Activated T-cell treated with anti-CD3 and anti-CD28 coated beads, Interleukin-2, amount 50 U/mL, for 72 hours (primary cell): ENCODE measurements around the gene VOPP1. TPM values are rescaled to one million over a fixed set of nuclear protein-coding genes. Genes with fewer than 3 reads are reported as not detected.
A peak's percentile ranks its signal among the peaks of the same experiment; 100 is the strongest.
"Not testable (repeated sequence)": the region's sequence is repeated elsewhere in the genome, so short reads cannot be mapped to it uniquely, and the experiment has no call there.

ENCODE experiments used
- ATAC-seq, 2 donors: fragments of 150-1000 bp; cut with Tn5 transposase; replicated peaks in 1 of 2; 2 replicates each; pipeline ENCODE4 v1.10.0; 2021; ENCODE audit warnings: moderate library complexity in 2 of 2, mild to moderate bottlenecking in 1 of 2
- DNase-seq, 2 donors: peaks; one replicate each; pipeline ENCODE4 v3.0.0; 2021 to 2022; ENCODE audit warnings: mixed read lengths in 1 of 2
- H3K27ac Mint-ChIP-seq: one replicate; pipeline ENCODE4 v1.8.0; 2022; ENCODE audit warnings: mild to moderate bottlenecking, moderate library complexity, mixed read lengths
- H3K27me3 Mint-ChIP-seq: one replicate; pipeline ENCODE4 v1.8.0; 2022; ENCODE audit warnings: low read depth, mixed read lengths
- H3K36me3 Mint-ChIP-seq, 2 donors: one replicate each; pipeline ENCODE4 v1.8.0; 2022; ENCODE audit warnings: mixed read lengths in 2 of 2, mild to moderate bottlenecking in 1 of 2; ENCODE audit not compliant: insufficient read depth in 2 of 2
- H3K4me1 Mint-ChIP-seq: one replicate; pipeline ENCODE4 v1.8.0; 2022; ENCODE audit warnings: low read depth, mixed read lengths
- H3K4me3 Mint-ChIP-seq, 2 donors: one replicate each; pipeline ENCODE4 v1.8.0; 2022; ENCODE audit warnings: mild to moderate bottlenecking in 2 of 2, mixed read lengths in 2 of 2, moderate library complexity in 2 of 2
- H3K9me3 Mint-ChIP-seq, 2 donors: one replicate each; pipeline ENCODE4 v1.8.0; 2022; ENCODE audit warnings: mixed read lengths in 2 of 2
- total RNA-seq, 2 donors: library from RNA; stranded (reverse); gene quantifications; one replicate each; pipeline ENCODE4 v1.2.3, GENCODE V29; 2022

The VOPP1 gene
- total RNA-seq, 2 donors from 2014 or later, result 90.8 to 91.1 TPM

DNA sequence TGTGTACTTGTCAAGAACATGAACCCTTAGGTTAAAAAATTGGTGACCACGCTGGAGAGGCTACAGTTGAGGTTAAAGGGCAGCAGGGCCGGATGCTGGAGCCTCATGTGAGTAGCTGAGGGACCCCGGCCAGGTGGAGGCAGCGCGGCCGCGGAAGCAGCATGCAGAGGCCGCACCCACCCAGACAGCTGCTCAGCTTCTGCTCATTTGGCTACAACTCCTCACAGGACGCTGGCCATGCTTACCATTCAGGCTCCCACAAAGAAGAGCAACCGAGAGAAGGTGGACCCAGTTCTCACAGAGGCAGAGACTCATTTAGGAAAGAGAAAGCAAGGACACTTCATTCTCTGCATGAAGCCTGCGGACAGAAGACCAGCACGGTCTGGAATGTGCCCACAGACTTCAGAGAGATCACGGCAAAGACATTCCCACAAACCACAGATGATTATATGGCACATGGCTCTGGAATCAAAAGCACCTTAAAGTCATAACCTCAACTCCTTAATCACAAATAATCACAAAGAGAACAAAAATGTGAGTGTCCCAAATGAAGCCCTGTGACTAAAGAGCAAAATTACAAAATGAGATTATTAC lies 94.4 kb downstream of the VOPP1 start:
- Mint-ChIP-seq H3K4me3 (no peak overlapping the region), H3K27me3 (no peaks in the 10 kb centered on the region), H3K9me3 (no peaks in the 10 kb centered on the region), H3K36me3 (peaks cover 5 to 15% of the 10 kb centered on the region in 2 donors), H3K4me1 (peaks cover 72% of the 10 kb centered on the region), H3K27ac (no peak overlapping the region)
- DNase-seq (no peak), ATAC-seq (no peak)

DNA sequence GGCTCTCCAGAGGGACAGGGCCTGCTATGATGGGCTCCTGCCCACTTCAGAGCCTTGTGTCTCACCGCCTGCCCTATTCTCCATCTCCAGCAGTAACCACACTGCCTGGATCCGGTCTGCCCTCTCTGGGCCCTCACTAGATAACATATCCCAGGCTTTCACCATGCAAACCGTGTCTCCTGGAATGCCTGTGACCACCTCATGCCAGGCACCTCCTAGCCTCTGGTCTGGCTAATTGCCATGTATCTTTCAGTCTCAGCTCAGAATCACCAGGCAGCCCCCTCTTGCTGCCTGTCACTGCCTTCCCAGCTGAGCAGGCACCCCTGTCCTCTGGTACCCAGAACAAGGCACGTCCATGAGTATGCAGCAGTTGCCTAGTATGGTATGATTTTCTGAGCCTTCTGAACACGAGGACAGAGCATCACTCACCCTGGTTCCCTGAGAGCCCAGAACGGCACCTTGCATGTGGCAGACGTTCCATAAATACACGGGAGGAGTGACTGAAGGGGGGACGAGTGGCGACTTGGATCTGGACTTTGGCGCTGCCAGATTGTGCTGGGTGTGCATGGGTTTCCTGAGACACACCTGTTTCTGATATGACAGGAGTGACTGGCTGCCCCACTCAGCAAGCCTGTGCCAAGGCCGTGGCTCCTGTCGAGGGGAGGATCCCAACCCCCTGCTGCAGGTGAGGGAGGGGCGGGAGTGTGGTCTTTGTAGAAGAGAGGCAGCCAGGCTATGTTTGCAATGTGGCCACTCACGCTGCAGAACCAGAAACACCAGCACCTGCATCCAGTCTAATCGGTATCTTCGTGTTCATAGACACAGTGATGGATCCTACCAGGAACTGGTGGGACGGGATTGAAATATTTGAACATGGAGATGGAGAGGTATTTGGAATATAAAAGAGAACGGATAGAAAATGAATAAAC lies 95.2 kb downstream of the VOPP1 start:
- no peak for DNase-seq
- Mint-ChIP-seq H3K4me1 (peaks cover 66% of the 10 kb centered on the region), H3K9me3 (no peaks in the 10 kb centered on the region), H3K27ac (peak overlapping the region; percentile 58), H3K36me3 (peaks cover 5 to 15% of the 10 kb centered on the region in 2 donors), H3K4me3 (no peak overlapping the region), H3K27me3 (no peaks in the 10 kb centered on the region)
- no peak for ATAC-seq

DNA sequence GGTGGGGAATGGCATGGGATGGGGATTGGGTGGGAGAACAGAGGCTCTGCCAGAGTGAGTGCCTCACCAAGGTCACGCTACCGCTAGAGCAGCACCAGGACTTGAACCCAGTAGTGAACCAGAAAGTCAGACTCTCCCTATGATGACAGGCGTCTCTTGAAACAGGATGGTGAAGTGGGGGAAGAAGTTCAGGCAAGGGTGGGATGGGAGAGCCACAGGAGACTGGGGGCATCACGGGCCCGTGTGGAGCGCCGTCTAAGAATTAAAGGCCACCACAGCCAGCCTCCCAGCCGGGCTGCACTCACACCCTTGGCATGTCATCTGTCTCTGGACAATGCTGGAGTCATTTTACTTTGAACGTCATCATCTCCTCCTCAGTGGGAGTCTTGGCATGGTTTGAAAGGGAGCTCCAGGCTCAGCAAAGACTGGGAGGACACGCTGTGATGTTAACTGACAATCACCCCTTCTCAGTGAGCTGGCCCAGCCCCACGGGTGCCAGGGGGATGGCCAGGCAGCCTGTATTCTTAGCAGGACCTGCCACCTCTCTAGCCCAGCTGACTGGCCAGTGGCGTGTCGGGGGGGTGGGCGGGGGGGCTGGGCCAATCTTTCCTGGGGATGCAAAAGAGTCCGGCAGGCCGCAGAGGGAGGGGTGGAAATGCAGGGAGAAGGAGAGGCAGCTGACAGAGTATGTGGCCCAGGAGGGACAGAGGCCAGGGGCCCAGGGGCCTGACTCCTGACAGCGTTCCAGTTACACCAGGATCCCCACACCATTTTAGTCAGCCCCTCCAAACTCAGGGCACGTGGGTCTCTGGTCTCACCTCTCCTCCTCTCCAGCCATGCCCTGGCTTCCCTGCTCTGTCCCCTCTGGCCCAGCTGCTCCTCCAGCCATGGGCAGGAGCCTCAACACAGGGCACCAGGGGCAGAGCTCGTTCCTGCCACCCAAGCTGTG lies 96.2 kb downstream of the VOPP1 start:
- Mint-ChIP-seq H3K27me3 (no peaks in the 10 kb centered on the region), H3K9me3 (no peaks in the 10 kb centered on the region), H3K36me3 (peaks cover 6 to 16% of the 10 kb centered on the region in 2 donors), H3K4me1 (peaks cover 63% of the 10 kb centered on the region), H3K27ac (peak overlapping the region; percentile 58), H3K4me3 (peak overlapping the region in 1 of 2 donors; percentile 41)
- DNase-seq, result no peak
- no peak for ATAC-seq

DNA sequence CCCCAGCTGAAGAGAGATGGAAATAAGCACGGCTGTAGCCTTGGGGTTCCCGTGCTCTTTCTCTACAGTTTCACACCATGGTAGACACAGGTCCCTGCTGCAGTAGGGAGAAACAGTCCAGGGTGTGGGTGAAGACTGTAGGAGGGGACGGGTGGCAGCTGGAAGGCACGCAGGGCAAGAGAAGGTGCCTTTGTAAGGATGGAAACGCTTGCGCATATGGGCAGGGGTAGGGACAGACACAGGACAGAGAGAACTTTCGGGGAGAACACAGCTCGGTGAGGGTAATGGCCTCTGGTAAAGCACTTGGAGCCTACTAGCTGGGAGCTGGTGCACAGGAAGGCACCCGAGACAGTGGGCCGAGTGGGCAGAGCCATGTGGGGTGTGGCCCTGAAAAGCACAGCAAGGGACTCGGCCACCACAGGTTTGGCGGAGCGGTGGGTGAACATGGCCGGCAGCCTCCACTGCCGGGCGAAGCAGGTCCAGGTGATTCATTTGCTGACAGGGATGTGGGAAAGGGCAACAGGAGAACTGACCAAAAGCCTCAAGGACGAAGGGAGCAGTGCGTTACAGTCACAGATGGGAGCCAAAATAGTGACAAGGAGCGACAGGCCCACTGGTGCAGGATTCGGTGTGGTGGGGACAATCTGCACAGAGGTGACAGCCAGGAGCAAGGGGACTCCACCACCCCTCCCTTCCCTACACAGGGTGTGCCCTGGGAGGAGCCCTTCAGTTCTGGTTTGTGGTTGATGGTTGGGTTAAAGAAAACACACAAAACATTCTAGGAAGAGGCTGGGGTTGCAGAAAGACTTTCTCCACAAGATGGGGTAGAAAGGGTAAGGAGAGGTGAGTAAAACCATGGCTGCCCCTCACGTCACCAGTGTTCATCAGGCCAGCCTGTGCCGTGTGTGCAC lies 97.1 kb downstream of the VOPP1 start:
- no peaks in the 10 kb centered on the region for H3K27me3 Mint-ChIP-seq
- H3K36me3 Mint-ChIP-seq, result peaks cover 4 to 8% of the 10 kb centered on the region in 2 donors
- H3K4me1 Mint-ChIP-seq, result peaks cover 61% of the 10 kb centered on the region
- ATAC-seq (peak; percentile 51 to 65), DNase-seq (no peak)
- H3K4me3 Mint-ChIP-seq, result peak overlapping the region; percentile 41 to 57
- H3K27ac Mint-ChIP-seq, result peak overlapping the region; percentile 17
- no peaks in the 10 kb centered on the region for H3K9me3 Mint-ChIP-seq

GRCh38 chr7:55473932-55474331 lies 98.4 kb downstream of the VOPP1 start:
- H3K9me3 Mint-ChIP-seq, result no peaks in the 10 kb centered on the region
- H3K27ac Mint-ChIP-seq, result peak overlapping the region; percentile 26
- H3K4me3 Mint-ChIP-seq, result no peak overlapping the region
- no peak for ATAC-seq
- H3K27me3 Mint-ChIP-seq, result no peaks in the 10 kb centered on the region
- H3K4me1 Mint-ChIP-seq, result peaks cover 72% of the 10 kb centered on the region
- no peak for DNase-seq
- H3K36me3 Mint-ChIP-seq, result peaks cover 4 to 8% of the 10 kb centered on the region in 2 donors

DNA sequence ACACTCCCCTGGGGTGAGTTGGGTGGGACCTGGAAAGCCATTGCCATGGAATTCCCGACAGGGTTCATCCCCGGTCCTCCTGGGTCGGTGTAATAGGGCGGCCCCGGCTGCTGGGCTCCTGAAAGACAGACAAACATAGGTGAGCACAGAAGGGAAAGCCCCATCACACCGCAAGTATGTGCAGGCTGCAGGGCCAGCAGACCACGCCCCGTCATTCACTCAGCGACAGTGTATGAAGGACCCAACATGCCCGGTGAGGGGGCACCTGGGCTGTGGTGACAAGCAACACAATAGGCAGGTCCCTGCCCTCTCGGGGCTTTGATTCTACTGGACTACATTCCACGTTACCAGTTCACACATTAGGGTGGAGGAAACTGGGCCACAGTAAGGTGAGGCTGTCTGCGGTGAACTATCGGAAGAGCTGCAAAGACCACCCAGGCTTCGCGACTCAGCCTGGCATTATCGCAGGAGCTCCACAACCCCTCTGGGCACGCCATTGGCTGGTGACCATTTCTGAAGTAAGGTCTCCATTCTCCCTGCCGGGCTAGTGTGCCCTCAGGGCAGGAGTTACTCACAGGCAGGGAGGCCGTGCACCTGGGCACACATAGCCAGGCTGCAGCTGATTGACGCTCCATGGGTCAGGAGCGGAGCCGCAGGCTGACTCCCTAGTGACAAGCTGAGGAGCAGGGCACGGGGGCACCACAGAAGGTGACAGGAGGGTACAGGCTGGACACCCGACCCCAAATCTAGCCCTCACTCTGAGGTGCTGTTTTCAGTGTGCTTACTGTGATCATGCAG lies 99.2 kb downstream of the VOPP1 start:
- DNase-seq (no peak), ATAC-seq (no peak)
- Mint-ChIP-seq H3K36me3 (peaks cover 7 to 9% of the 10 kb centered on the region in 2 donors), H3K9me3 (no peaks in the 10 kb centered on the region), H3K4me3 (no peak overlapping the region), H3K27ac (no peak overlapping the region), H3K27me3 (no peaks in the 10 kb centered on the region), H3K4me1 (peaks cover 73% of the 10 kb centered on the region)

DNA sequence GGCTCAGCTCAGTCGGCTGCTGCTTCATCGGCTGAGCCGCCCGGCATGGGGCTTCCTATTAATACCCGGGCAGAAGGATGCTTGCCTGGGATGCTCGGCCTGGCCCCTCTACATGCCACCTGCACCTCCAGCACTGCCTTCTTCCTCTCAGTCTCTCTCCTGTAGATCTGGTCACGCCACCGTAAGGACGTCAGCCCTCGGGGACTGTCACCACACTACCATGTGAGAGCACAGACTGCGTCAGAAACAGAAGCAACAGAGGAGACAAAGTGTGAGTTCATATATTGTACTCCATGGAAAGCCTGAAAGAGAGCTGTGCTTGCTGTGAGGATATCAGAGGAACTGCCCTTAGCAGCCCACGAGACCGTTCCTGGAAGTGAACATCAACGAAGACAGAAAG lies 99.9 kb downstream of the VOPP1 start:
- not testable (repeated sequence) for H3K4me3 Mint-ChIP-seq, H3K27ac Mint-ChIP-seq, DNase-seq, H3K9me3 Mint-ChIP-seq, ATAC-seq, H3K27me3 Mint-ChIP-seq
- peaks cover 73% of the 10 kb centered on the region for H3K4me1 Mint-ChIP-seq
- peaks cover 8 to 13% of the 10 kb centered on the region in 2 donors for H3K36me3 Mint-ChIP-seq

DNA sequence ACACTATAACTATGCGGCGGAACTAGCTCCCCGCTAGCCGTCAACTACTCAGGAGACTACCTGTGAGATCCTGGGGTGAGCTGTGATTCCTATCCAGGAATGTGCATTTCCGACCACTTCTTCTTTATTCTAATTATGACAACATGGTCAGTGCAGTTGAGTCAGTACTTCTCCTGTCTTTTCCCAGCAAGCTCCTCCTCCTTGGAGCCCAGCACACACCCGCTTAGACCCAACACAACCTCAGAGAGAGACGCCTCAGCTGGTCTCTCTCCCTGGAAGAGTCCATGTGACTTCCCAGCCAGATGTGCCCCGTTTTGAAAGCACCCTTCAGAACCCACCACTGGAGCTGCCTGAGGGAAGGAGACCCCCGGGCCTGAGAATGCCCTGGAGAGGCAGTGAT lies 100.7 kb downstream of the VOPP1 start:
- not testable (repeated sequence) for DNase-seq, ATAC-seq

GRCh38 chr7:55470261-55470660 lies 102.0 kb downstream of the VOPP1 start:
- Mint-ChIP-seq H3K9me3 (peaks cover 0 to 7% of the 10 kb centered on the region in 2 donors), H3K4me3 (peak overlapping the region in 1 of 2 donors; percentile 4), H3K27ac (peak overlapping the region; percentile 72), H3K4me1 (peaks cover 55% of the 10 kb centered on the region), H3K27me3 (no peaks in the 10 kb centered on the region), H3K36me3 (peaks cover 14 to 26% of the 10 kb centered on the region in 2 donors)
- ATAC-seq (no peak), DNase-seq (no peak)

More for the DNA sequence above, 100.7 kb downstream of the VOPP1 start:
- H3K36me3 Mint-ChIP-seq, result peaks cover 10 to 18% of the 10 kb centered on the region in 2 donors
- peaks cover 67% of the 10 kb centered on the region for H3K4me1 Mint-ChIP-seq
- H3K9me3 Mint-ChIP-seq, H3K27me3 Mint-ChIP-seq, H3K4me3 Mint-ChIP-seq, H3K27ac Mint-ChIP-seq: not testable (repeated sequence)

- no peak overlapping the region for H3K27ac Mint-ChIP-seq
- H3K27me3 Mint-ChIP-seq, result no peaks in the 10 kb centered on the region
- no peak for DNase-seq
- no peak for ATAC-seq
- H3K9me3 Mint-ChIP-seq, result peaks cover 0 to 7% of the 10 kb centered on the region in 2 donors
- peaks cover 50% of the 10 kb centered on the region for H3K4me1 Mint-ChIP-seq
- H3K4me3 Mint-ChIP-seq, result peak overlapping the region in 1 of 2 donors; percentile 15
- H3K36me3 Mint-ChIP-seq, result peaks cover 18 to 30% of the 10 kb centered on the region in 2 donors
These were observed 102.6 kb downstream of the VOPP1 start for GRCh38 chr7:55469721-55470120.

- ATAC-seq (peak; percentile 89 to 91), DNase-seq (peak in 1 of 2 donors; percentile 14)
- Mint-ChIP-seq H3K4me1 (peaks cover 45% of the 10 kb centered on the region), H3K27me3 (no peaks in the 10 kb centered on the region), H3K4me3 (peak overlapping the region in 1 of 2 donors; percentile 52), H3K36me3 (peaks cover 21 to 33% of the 10 kb centered on the region in 2 donors), H3K27ac (peak overlapping the region; percentile 87), H3K9me3 (peaks cover 0 to 7% of the 10 kb centered on the region in 2 donors)
These were observed 103.0 kb downstream of the VOPP1 start for GRCh38 chr7:55469271-55469681.
